Ascending aorta (tissue), 2 donors: ENCODE results near the gene CTTN. TPM values are rescaled to one million over a fixed set of nuclear protein-coding genes. Genes with fewer than 3 reads are reported as not detected.

ENCODE experiments used
- DNase-seq, 2 donors: peaks; one replicate each; pipeline ENCODE4 v3.0.0-alpha.2; 2019; ENCODE audit warnings: low spot score in 2 of 2
- H3K27ac ChIP-seq, 2 donors: fragments of 200-600 bp; sonication (generic); one replicate each; pipeline ENCODE4 v1.5.1; 2016 to 2017; ENCODE audit warnings: mild to moderate bottlenecking in 1 of 2
- H3K27me3 ChIP-seq: fragments of 200-600 bp; sonication (generic); one replicate; pipeline ENCODE4 v1.5.1; 2017
- H3K36me3 ChIP-seq, 2 donors: fragments of 200-600 bp; sonication (generic); one replicate each; pipeline ENCODE4 v1.5.1; 2016
- H3K4me1 ChIP-seq, 2 donors: fragments of 200-600 bp; sonication (generic); one replicate each; pipeline ENCODE4 v1.5.1; 2016 to 2017; ENCODE audit warnings: mild to moderate bottlenecking in 1 of 2
- H3K4me3 ChIP-seq, 2 donors: fragments of 200-600 bp; sonication (generic); one replicate each; pipeline ENCODE4 v1.5.1; 2016 to 2017; ENCODE audit warnings: mild to moderate bottlenecking in 1 of 2
- H3K9me3 ChIP-seq, 2 donors: fragments of 200-600 bp; sonication (generic); one replicate each; pipeline ENCODE4 v1.5.1; 2016
- intact Hi-C: fragments of 100-400 bp; cut with DNase I; formaldehyde crosslinking; loops from one replicate; pipeline ENCODE4 v1.15.1; 2023
- total RNA-seq: library from RNA; depleted of rRNA; stranded (reverse); fragments of >200 nt; gene quantifications from one replicate; pipeline ENCODE4 v1.1.0, GENCODE V29; 2016
- TF ChIP-seq, protein P1 (sequence below), 3 experiments: fragments of 200-600 bp in 2 of 3; fragments of 450-650 bp in 1 of 3; sonication (generic) in 2 of 3; IDR thresholded peaks; one replicate each; pipeline ENCODE4 v1.5.1; 2016 to 2019; ENCODE audit warnings: antibody characterized with exemption in 3 of 3, mild to moderate bottlenecking in 1 of 3, moderate library complexity in 1 of 3

The CTTN gene
- total RNA-seq, 1 donor from 2014 or later: 166 TPM

DNA sequence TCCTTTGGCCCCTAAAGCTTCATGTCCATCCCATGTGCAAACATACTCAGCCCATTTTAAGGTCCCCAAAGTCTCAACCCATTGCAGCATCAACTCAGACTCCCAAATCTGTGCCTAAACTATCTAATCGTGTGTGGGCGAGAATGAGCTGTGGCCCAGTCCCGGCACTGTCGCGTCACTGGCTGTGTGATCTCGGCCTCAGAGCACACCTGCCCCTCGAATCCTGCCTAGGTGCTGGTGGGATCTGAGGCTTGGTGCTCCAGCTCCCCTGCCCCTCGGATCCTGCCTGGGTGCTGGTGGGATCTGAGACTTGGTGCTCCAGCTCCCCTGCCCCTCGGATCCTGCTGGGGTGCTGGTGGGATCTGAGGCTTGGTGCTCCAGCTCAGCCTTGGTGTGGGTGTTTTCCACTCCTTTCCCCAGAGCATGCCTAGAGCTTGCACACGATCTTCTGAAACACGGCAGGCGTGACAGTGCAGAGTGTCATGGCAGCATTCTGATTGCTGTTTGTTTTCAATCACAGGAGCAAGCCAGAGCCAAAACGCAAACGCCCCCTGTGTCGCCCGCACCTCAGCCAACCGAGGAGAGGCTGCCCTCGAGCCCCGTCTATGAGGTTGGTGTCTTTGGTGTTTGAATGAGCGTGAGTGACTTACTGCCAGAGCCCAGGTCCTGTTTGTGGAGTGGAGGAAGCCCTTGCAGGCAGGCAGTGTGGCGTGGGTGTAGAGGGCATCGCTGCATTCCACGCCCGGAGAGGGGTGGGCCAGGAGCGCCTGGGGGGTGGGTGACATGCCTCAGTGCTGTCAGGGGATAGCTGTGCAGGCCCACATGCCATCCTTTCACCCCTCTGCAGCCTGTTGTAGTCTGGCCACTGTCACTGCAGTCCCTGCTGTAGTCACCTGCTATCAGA lies 32.6 kb downstream of the CTTN start:
- Histone ChIP-seq H3K27ac (no peak overlapping the region), H3K4me1 (no peaks in the 10 kb centered on the region), H3K27me3 (no peaks in the 10 kb centered on the region), H3K9me3 (no peaks in the 10 kb centered on the region), H3K4me3 (no peak overlapping the region), H3K36me3 (peaks cover 73 to 97% of the 10 kb centered on the region in 2 donors)
- TF ChIP-seq, protein P1, sequence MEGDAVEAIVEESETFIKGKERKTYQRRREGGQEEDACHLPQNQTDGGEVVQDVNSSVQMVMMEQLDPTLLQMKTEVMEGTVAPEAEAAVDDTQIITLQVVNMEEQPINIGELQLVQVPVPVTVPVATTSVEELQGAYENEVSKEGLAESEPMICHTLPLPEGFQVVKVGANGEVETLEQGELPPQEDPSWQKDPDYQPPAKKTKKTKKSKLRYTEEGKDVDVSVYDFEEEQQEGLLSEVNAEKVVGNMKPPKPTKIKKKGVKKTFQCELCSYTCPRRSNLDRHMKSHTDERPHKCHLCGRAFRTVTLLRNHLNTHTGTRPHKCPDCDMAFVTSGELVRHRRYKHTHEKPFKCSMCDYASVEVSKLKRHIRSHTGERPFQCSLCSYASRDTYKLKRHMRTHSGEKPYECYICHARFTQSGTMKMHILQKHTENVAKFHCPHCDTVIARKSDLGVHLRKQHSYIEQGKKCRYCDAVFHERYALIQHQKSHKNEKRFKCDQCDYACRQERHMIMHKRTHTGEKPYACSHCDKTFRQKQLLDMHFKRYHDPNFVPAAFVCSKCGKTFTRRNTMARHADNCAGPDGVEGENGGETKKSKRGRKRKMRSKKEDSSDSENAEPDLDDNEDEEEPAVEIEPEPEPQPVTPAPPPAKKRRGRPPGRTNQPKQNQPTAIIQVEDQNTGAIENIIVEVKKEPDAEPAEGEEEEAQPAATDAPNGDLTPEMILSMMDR (IDR thresholded peaks at IDR 0.05): no peak
- DNase-seq: no peak
- intact Hi-C loops: no loop called here

DNA sequence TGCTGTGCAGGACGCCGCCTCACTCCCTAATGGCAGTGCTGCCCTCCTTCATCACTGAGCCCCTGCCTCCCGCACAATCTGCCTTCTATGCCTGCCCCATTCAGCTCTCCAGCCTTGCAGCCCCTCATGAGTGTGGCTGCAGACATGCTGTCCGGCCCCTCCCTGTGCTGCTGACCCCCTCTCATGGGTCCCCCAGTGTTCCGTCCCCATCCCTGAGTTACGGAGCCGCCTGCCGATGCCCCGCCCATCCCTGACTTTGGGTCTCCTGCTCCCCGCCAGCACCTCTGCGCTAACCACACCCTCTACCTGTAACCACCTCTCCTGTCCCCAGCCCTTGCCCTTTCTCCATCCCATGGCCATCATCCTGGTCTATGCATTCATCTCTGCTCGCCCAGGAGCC lies 33.3 kb downstream of the CTTN start:
- H3K9me3 ChIP-seq: no peaks in the 10 kb centered on the region
- DNase-seq: no peak

DNA sequence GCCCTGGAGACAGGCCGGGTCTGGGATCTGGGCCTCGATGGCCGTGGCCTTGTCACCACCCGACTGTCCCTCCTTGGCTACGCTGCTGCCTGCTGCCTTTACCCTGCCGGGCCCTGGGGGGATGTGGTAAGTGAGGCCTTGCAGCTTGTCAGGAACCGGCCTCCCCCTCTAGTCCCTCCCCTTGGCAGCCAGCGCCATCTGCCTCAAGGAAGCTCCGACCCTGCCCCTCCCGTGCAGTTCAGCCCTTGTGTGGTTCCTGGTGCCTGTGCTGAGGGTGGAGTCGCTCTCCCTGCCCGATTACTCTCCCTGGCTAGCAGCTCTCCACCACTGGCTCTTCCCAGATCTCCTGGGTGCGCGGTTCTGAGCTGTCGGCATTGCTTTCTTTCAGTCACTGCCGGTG lies 33.7 kb downstream of the CTTN start:
- TF ChIP-seq, protein P1 (IDR thresholded peaks at IDR 0.05): no peak
- H3K27me3 ChIP-seq: no peaks in the 10 kb centered on the region
- H3K4me3 ChIP-seq: no peak overlapping the region
- no peak for DNase-seq
- intact Hi-C loops: no loop called here
- H3K27ac ChIP-seq: no peak overlapping the region
- H3K4me1 ChIP-seq: no peaks in the 10 kb centered on the region
- no peaks in the 10 kb centered on the region for H3K9me3 ChIP-seq
- H3K36me3 ChIP-seq: peaks cover 82 to 95% of the 10 kb centered on the region in 2 donors

More for the DNA sequence above, 33.3 kb downstream of the CTTN start:
- TF ChIP-seq, protein P1 (IDR thresholded peaks at IDR 0.05): no peak
- Histone ChIP-seq H3K4me3 (no peak overlapping the region), H3K36me3 (peaks cover 79 to 95% of the 10 kb centered on the region in 2 donors), H3K27me3 (no peaks in the 10 kb centered on the region), H3K4me1 (no peaks in the 10 kb centered on the region), H3K27ac (no peak overlapping the region)
- intact Hi-C loops: no loop called here

DNA sequence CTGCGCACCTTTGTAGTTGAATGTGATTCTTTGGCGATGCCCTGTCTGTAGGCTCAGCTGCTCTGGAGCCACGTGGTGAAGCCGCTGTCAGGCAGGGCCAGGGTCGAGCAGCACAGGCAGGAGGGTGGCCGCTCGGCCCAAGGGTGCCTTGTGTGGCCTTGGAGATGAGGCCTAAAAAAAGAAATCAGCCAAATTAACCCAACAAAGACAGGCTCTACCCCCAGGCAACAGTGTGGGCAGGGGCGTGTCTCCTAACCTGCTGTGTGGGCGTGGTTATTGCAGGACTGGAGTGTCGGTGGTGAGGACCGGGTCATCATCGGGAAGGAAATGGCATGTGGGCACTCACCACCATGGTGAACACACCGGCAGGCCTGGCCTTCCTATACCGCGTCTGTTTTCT lies 34.3 kb downstream of the CTTN start:
- Histone ChIP-seq H3K4me1 (no peaks in the 10 kb centered on the region), H3K9me3 (no peaks in the 10 kb centered on the region), H3K27me3 (no peaks in the 10 kb centered on the region), H3K36me3 (peaks cover 82 to 95% of the 10 kb centered on the region in 2 donors), H3K4me3 (no peak overlapping the region), H3K27ac (no peak overlapping the region)
- no peak for DNase-seq
- intact Hi-C loops: no loop called here
- TF ChIP-seq, protein P1 (IDR thresholded peaks at IDR 0.05): no peak

DNA sequence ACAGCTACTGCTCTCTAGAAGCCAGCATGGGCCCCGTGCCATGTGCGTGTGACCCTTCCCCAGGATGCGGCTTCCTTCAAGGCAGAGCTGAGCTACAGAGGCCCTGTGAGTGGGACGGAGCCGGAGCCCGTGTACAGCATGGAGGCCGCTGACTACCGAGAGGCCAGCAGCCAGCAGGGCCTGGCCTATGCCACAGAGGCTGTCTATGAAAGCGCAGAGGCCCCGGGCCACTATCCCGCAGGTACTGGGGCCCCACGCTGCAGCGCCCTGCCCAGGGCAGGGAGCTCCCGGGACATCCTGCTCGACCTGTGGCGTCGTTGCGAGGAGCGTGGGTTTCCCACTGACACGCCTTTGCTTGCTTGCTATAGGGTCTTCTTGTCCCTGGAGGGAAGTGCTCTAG lies 34.7 kb downstream of the CTTN start:
- Histone ChIP-seq H3K4me1 (no peaks in the 10 kb centered on the region), H3K4me3 (no peak overlapping the region), H3K27me3 (no peaks in the 10 kb centered on the region), H3K27ac (no peak overlapping the region), H3K36me3 (peaks cover 82 to 97% of the 10 kb centered on the region in 2 donors), H3K9me3 (no peaks in the 10 kb centered on the region)
- intact Hi-C loops: no loop called here
- no peak for DNase-seq
- TF ChIP-seq, protein P1 (IDR thresholded peaks at IDR 0.05): no peak
